GM12874 (cell line): ENCODE results near the gene ETV2.

Source experiments
- TF ChIP-seq, protein P1 (sequence below): IDR thresholded peaks from 2 replicates; pipeline ENCODE4 v1.5.1; 2011; ENCODE audit warnings: low read depth, mild to moderate bottlenecking, control low read depth, low read length, moderate library complexity; ENCODE audit not compliant: insufficient read depth

The ETV2 gene, protein sequence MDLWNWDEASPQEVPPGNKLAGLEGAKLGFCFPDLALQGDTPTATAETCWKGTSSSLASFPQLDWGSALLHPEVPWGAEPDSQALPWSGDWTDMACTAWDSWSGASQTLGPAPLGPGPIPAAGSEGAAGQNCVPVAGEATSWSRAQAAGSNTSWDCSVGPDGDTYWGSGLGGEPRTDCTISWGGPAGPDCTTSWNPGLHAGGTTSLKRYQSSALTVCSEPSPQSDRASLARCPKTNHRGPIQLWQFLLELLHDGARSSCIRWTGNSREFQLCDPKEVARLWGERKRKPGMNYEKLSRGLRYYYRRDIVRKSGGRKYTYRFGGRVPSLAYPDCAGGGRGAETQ

DNA sequence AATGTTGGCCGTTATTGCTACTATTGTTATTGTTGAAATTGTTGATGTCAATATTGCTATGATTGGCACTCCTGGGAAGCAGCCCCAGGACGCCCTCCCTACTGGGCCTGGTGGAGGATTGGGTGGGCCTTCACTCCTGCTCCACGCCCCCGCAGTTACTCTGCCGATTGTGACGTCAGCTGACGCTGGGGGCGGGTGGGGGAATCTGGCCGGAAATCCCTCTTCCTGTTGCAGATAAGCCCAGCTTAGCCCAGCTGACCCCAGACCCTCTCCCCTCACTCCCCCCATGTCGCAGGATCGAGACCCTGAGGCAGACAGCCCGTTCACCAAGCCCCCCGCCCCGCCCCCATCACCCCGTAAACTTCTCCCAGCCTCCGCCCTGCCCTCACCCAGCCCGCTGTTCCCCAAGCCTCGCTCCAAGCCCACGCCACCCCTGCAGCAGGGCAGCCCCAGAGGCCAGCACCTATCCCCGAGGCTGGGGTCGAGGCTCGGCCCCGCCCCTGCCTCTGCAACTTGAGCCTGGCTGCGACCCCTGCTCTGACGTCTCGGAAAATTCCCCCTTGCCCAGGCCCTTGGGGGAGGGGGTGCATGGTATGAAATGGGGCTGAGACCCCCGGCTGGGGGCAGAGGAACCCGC, at the start of gene ETV2:
TSS of gene ETV2 (plus strand) at position 231 of the 637 bp plus-strand sequence. CDS start 716 bp downstream, outside the sequence.
- TF ChIP-seq, protein P1, sequence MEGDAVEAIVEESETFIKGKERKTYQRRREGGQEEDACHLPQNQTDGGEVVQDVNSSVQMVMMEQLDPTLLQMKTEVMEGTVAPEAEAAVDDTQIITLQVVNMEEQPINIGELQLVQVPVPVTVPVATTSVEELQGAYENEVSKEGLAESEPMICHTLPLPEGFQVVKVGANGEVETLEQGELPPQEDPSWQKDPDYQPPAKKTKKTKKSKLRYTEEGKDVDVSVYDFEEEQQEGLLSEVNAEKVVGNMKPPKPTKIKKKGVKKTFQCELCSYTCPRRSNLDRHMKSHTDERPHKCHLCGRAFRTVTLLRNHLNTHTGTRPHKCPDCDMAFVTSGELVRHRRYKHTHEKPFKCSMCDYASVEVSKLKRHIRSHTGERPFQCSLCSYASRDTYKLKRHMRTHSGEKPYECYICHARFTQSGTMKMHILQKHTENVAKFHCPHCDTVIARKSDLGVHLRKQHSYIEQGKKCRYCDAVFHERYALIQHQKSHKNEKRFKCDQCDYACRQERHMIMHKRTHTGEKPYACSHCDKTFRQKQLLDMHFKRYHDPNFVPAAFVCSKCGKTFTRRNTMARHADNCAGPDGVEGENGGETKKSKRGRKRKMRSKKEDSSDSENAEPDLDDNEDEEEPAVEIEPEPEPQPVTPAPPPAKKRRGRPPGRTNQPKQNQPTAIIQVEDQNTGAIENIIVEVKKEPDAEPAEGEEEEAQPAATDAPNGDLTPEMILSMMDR = no peak

DNA sequence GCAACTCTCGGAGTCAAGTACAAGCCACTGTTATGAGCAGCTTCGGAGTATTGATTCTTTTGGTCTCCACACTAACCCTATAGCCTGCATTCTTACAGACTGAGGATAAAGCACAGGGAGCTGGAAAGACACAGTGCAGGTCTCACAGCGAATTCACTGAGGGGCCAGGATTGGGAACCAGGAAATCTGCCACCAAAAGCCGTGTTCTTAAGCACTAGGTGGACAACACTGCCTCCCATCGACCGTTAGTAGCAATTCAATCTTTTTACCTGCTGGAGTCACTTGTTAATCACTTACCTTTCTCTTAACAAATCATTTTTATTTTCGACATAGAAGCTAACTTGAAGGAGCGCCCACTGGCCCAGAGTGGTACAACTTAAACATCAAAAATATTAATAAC, 49.3 kb upstream of the ETV2 start:
- TF ChIP-seq, protein P1 = peak; percentile 63

DNA sequence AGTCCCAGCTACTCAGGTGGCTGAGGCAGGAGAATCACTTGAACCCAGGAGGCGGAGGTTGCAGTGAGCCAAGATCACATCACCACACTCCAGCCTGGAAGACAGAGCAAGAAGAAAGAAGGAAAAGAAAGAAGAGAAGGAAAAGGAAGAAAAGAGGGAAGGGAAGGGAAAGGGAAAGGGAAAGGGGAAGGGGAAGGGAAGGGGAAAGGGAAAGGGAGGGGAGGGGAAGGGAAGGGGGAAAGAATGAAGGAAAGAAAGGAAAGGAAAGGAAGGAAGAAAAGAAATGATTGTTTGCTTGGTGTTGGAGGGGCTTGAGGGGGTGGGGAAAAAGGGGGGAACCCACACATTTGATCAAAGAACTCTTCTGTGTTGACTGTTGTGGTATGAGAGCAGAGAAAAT, 45.6 kb upstream of the ETV2 start:
- TF ChIP-seq, protein P1 = no peak

DNA sequence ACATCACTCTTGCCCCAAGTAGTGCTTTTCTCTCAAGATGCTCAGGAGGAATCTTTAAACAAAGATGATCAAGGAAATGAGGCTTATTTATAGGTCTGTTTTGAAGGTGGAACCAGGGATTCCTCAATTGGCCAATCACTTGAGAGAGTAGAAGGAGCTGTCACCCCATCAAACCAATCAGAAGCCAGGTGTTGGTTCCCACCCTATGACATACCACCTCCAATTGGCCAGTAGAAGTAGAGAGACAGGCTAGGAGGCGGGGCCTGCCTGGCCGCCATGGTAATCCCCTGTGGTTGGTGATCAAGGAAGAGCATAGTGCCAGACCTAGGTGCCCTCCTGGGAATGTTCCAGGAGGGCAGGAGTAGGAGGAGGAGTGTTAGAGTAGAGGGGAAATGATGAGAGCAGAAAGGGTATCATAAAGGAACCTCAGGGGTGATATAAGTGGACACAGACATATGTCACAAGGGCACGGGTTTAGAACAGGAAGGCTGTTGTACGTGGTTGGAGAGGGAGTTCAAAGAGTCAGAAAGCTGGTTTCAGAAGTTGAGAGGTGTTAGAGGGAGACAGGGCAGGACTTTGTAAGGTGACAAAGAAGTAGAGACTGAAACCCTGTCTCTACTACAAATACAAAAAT, 45.1 kb upstream of the ETV2 start:
- TF ChIP-seq, protein P1 = no peak

DNA sequence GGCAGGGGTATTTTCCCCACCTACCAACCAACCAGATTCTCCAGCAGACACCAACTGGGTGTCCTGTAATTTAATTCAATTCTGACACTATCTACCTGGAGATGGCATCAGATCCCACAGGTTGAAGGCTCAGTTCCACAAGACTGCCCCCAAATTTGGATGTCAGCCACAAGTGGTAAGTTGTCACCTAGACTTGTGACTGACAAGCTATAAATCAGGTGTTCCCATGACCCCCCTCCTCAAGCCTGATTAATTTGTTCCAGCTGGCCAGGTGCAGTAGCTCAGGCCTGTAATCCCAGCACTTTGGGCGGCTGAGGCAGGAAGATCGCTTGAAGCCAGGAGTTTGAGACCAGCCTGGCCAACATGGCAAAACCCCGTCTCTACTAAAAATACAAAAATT, 39.6 kb upstream of the ETV2 start:
- TF ChIP-seq, protein P1 = no peak

DNA sequence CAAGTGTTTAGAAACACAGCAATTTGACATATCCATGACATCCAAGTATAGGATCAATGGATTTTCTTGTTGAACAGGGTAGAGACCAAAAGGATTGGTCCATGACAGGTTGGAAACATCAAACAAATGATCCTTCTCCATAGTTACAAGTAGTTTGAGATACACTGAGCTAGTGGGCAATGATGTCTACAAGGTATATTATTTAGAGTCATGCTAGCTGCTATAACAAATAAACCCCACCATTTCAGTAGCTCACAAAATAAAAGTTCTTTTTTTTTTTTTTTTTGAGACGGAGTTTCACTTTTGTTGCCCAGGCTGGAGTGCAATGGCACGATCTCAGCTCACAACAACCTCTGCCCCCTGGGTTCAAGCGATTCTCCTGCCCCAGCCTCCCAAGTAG, 33.9 kb upstream of the ETV2 start:
- TF ChIP-seq, protein P1 = no peak

DNA sequence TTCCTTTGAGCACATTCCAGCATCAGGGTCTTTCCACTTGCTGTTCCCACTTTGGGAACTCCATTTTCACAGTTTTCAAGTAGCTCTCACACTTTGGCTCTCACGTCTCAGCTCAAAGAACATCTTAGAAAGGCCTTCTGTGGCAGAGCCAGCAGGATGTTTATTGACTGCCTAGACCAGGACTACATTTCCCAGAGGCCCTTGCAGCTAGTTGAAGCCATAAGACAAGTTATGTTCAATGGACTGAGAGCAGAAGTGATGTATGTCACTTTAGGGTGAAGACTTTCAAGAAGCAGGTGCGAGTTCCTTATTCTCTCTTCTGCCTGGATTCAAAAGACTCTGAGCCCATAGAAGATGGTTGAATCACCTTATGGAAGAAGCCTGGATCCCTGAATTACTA, 33.3 kb upstream of the ETV2 start:
- TF ChIP-seq, protein P1 = no peak
